ENCODE results near the gene SLC43A3. TPM values are rescaled to one million over a fixed set of nuclear protein-coding genes. Genes with fewer than 3 reads are reported as not detected.

Gene SLC43A3
- total RNA-seq, 3 donors from 2014 or later = 104 to 130 (median 105) TPM

DNA sequence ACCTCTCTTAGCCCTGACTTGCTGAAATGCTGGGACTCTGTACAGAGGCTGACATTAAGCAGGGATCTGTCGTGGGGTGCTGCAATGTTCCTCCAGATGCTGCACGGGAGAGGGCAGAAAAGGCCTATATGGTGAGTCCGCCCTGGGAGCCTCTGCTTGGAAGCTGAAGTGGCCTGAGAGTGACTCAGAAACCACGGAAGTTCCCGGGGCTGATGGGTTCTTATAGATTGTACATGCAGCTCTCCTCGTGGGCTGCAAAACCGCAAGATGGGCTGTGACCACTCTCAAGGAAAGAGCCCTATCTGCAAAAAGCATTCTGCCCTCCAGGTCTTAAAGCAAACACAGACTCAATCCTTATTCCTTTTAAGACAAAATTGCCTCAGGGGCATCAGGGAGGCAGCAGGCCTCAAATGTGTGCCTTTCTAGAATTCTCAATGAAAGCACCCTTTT is 5.8 kb upstream of the SLC43A3 start:
- intact Hi-C loops (cut with DNase I; ENCODE audit: low total_unique reads) = no loop called here
- no peak overlapping the region for H3K4me3 ChIP-seq
- peaks cover 7 to 8% of the 10 kb centered on the region in 2 donors for H3K4me1 ChIP-seq
- no peaks in the 10 kb centered on the region for H3K36me3 ChIP-seq
- peak overlapping the region; percentile 39 to 44 for H3K27ac ChIP-seq
- H3K9me3 ChIP-seq = no peaks in the 10 kb centered on the region
- TF ChIP-seq, protein P1, sequence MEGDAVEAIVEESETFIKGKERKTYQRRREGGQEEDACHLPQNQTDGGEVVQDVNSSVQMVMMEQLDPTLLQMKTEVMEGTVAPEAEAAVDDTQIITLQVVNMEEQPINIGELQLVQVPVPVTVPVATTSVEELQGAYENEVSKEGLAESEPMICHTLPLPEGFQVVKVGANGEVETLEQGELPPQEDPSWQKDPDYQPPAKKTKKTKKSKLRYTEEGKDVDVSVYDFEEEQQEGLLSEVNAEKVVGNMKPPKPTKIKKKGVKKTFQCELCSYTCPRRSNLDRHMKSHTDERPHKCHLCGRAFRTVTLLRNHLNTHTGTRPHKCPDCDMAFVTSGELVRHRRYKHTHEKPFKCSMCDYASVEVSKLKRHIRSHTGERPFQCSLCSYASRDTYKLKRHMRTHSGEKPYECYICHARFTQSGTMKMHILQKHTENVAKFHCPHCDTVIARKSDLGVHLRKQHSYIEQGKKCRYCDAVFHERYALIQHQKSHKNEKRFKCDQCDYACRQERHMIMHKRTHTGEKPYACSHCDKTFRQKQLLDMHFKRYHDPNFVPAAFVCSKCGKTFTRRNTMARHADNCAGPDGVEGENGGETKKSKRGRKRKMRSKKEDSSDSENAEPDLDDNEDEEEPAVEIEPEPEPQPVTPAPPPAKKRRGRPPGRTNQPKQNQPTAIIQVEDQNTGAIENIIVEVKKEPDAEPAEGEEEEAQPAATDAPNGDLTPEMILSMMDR (IDR thresholded peaks at IDR 0.05) = no peak
- TF ChIP-seq POLR2A (IDR thresholded peaks at IDR 0.05) (no peak), POLR2AphosphoS5 (IDR thresholded peaks at IDR 0.05) (no peak)
- H3K27me3 ChIP-seq = no peaks in the 10 kb centered on the region
- DNase-seq (ENCODE audit: low spot score in 2 of 2) = no peak

DNA sequence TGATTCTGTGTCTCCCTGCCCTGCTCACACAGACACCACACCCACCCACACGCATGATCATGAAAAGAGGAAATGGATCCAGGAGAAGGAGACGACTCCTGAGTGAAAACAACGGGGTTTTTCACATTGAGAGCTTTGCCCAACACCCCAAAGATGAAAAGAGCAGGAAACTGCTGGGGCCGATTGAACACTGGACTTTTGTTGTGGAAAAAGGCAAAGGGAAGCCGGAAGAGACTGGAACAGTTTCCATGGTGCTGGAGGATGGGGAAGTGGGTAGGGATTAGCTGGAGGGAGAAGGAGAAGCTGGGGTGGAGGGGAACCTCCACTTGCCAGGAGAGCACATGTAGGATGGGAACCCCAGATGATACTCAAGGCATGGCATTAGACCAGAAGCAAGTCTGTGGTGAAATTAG is 5.2 kb upstream of the SLC43A3 start:
- Histone ChIP-seq H3K4me3 (no peak overlapping the region), H3K9me3 (no peaks in the 10 kb centered on the region), H3K36me3 (no peaks in the 10 kb centered on the region), H3K4me1 (peaks cover 7 to 9% of the 10 kb centered on the region in 2 donors), H3K27ac (peak overlapping the region; percentile 39 to 44), H3K27me3 (no peaks in the 10 kb centered on the region)
- DNase-seq (ENCODE audit: low spot score in 2 of 2) = no peak
- intact Hi-C loops (cut with DNase I; ENCODE audit: low total_unique reads) = no loop called here
- TF ChIP-seq, protein P1 (IDR thresholded peaks at IDR 0.05) = no peak
- TF ChIP-seq POLR2AphosphoS5 (IDR thresholded peaks at IDR 0.05) (no peak), POLR2A (IDR thresholded peaks at IDR 0.05) (no peak)

DNA sequence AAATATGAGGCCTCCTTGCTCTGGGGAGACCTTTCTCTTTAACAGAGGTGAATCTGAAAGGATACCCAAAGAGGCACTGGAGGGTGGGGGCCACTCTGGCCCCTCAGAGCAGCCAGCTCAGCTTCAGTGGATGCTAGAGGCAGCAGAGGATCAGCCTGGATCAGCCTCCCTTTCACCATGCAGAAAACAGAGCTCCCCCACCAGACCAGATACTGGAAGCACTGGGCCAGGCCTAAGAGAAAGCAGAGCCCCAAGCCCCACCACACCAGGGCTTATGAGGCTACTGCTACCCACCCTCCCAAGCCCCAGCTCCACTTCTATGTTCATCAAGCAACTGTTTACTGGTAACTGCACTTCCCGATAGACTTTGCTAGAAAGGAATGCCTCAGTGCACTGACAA is 4.0 kb upstream of the SLC43A3 start:
- Histone ChIP-seq H3K27ac (peak overlapping the region in 1 of 2 donors; percentile 2), H3K27me3 (no peaks in the 10 kb centered on the region), H3K36me3 (no peaks in the 10 kb centered on the region), H3K9me3 (no peaks in the 10 kb centered on the region), H3K4me3 (no peak overlapping the region), H3K4me1 (peaks cover 11 to 16% of the 10 kb centered on the region in 2 donors)
- intact Hi-C loops (cut with DNase I; ENCODE audit: low total_unique reads) = no loop called here
- DNase-seq (ENCODE audit: low spot score in 2 of 2) = no peak
- no peak for TF ChIP-seq POLR2AphosphoS5 (IDR thresholded peaks at IDR 0.05)
- no peak for TF ChIP-seq POLR2A (IDR thresholded peaks at IDR 0.05)
- TF ChIP-seq, protein P1 (IDR thresholded peaks at IDR 0.05) = no peak

DNA sequence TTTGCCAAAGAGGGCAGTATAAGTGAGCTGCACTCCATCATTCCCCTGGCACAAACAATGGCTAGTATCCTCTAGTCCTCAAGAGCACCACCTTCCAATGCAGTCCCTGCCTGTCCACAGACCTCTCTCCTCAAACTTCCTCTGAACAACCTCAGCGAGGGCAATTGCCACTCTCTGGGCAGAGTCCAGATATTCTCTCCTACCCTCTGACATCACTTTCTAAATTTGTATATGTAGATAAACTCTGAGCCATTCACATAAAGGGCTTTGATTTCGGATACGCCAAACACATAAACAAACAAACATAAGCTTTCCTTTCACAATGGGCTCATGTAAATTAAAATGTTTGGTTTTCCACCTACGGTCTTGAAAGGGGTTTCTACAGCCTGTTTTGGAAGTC is 3.0 kb upstream of the SLC43A3 start:
- Histone ChIP-seq H3K36me3 (no peaks in the 10 kb centered on the region), H3K4me3 (no peak overlapping the region), H3K9me3 (no peaks in the 10 kb centered on the region), H3K4me1 (peaks cover 18 to 21% of the 10 kb centered on the region in 2 donors), H3K27ac (peak overlapping the region in 1 of 2 donors; percentile 99), H3K27me3 (no peaks in the 10 kb centered on the region)
- DNase-seq (ENCODE audit: low spot score in 2 of 2) = no peak
- TF ChIP-seq, protein P1 (IDR thresholded peaks at IDR 0.05) = no peak
- TF ChIP-seq POLR2AphosphoS5 (IDR thresholded peaks at IDR 0.05) (no peak), POLR2A (IDR thresholded peaks at IDR 0.05) (no peak)
- intact Hi-C loops (cut with DNase I; ENCODE audit: low total_unique reads) = no loop called here

DNA sequence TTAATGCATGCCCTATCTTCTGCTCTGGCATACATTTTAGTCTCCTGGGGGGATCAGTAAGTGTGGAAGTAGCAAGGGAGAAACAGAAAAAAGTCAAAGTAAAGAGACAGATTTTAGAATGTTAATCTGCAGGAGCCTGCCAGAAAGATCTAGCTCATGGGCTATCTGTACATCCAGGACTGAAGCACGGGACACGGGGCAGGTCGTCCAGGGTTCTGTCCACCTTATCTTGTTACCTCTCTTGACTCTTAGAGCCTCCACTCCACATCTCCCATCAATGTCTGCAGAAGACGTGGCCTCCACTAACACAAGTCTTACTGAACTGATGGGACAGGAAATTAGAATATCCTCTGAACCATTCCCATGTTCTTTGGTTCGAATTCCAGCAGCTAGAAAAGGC is 1.7 kb upstream of the SLC43A3 start:
- H3K27me3 ChIP-seq = no peaks in the 10 kb centered on the region
- peaks cover 18 to 23% of the 10 kb centered on the region in 2 donors for H3K4me1 ChIP-seq
- H3K36me3 ChIP-seq = no peaks in the 10 kb centered on the region
- peak overlapping the region; percentile 99 for H3K27ac ChIP-seq
- intact Hi-C loops (cut with DNase I; ENCODE audit: low total_unique reads) = no loop called here
- TF ChIP-seq, protein P1 (IDR thresholded peaks at IDR 0.05) = no peak
- TF ChIP-seq POLR2A (IDR thresholded peaks at IDR 0.05) = no peak
- no peak for TF ChIP-seq POLR2AphosphoS5 (IDR thresholded peaks at IDR 0.05)
- DNase-seq (ENCODE audit: low spot score in 2 of 2) = no peak
- no peaks in the 10 kb centered on the region for H3K9me3 ChIP-seq
- H3K4me3 ChIP-seq = no peak overlapping the region
